HepG2 (cell line): ENCODE measurements around the gene GFPT2. TPM values are rescaled to one million over a fixed set of nuclear protein-coding genes. Genes with fewer than 3 reads are reported as not detected.

Source experiments
- ATAC-seq: fragments of 200-7000 bp; cut with Tn5 transposase; 3 replicates; pipeline ENCODE4 v1.9.1; 2020; ENCODE audit warnings: mild to moderate bottlenecking, moderate library complexity
- BruUV-seq: library from RNA; stranded (reverse); fragments of 400-500 nt; replicated peaks from 2 replicates; lab custom pipeline; 2021; lab: Mats Ljungman, UMichigan
- CTCF ChIA-PET: fragments of 300-600 bp; formaldehyde crosslinking; extraction: SDS; loops from one replicate; lab custom pipeline; 2021; ENCODE audit warnings: low total read pairs, inconsistent platforms, low intra/inter-chr PET ratio; lab: Yijun Ruan, JAX
- POLR2A ChIA-PET: fragments of 350-600 bp; sonication (Branson Sonifier 250); formaldehyde crosslinking; loops from one replicate; lab custom pipeline; 2020; ENCODE audit warnings: antibody characterized with exemption, inconsistent platforms; lab: Yijun Ruan, JAX
- DNase-seq: peaks from one replicate; pipeline ENCODE4 v3.0.0-alpha.2; 2015; ENCODE audit warnings: low spot score
- FAIRE-seq: peaks from 3 replicates; lab custom pipeline; 2011; peaks lifted over from hg19 to GRCh38; lab: Jason Lieb, UNC
- H2AFZ ChIP-seq: one replicate; pipeline ENCODE4 v1.6.1; 2011; ENCODE audit warnings: low read length, inconsistent platforms
- H3K27ac ChIP-seq: fragments of 300-600 bp; 3 replicates; pipeline ENCODE4 v1.8.0; 2011; ENCODE audit warnings: mixed run types, mild to moderate bottlenecking, mixed read lengths, low read length, inconsistent platforms; ENCODE audit not compliant: insufficient read depth; ENCODE audit errors: extremely low read length
- H3K27me3 ChIP-seq, 2 experiments: fragments of 200-600 bp in 1 of 2; 2 replicates in 1 of 2; 3 replicates in 1 of 2; pipeline versions ENCODE4 v1.6.0 to v1.8.0; 2011; ENCODE audit warnings: low read length in 2 of 2, mild to moderate bottlenecking in 2 of 2, moderate library complexity in 2 of 2, inconsistent platforms in 1 of 2; ENCODE audit not compliant: insufficient read depth in 2 of 2, control insufficient read depth in 1 of 2
- H3K36me3 ChIP-seq, 2 experiments: fragments of 200-600 bp in 1 of 2; replicated peaks in 1 of 2; 2 replicates in 1 of 2; 3 replicates in 1 of 2; pipeline versions ENCODE4 v1.5.1 to v1.8.0; 2011; ENCODE audit warnings: low read length in 2 of 2, inconsistent platforms in 1 of 2; ENCODE audit not compliant: insufficient read depth in 2 of 2, control insufficient read depth in 1 of 2
- H3K4me1 ChIP-seq: 2 replicates; pipeline ENCODE4 v1.5.1; 2012; ENCODE audit warnings: low read length, inconsistent platforms; ENCODE audit not compliant: insufficient read depth
- H3K4me2 ChIP-seq: 2 replicates; pipeline ENCODE4 v1.6.0; 2011; ENCODE audit warnings: low read depth, low read length, inconsistent platforms
- H3K4me3 ChIP-seq, 3 experiments: fragments of 200-600 bp in 1 of 3; sonication (generic), shearing (Covaris generic) in 1 of 3; replicated peaks in 1 of 3; 2 replicates each; pipeline ENCODE4 v1.5.1; 2011 to 2016; ENCODE audit warnings: low read length in 3 of 3, inconsistent platforms in 2 of 3, low read depth in 2 of 3, mild to moderate bottlenecking in 2 of 3, control low read depth in 1 of 3, mixed read lengths in 1 of 3; ENCODE audit not compliant: insufficient read depth in 1 of 3
- H3K79me2 ChIP-seq: one replicate; pipeline ENCODE4 v1.6.1; 2011; ENCODE audit warnings: low read length, inconsistent platforms; ENCODE audit not compliant: insufficient read depth
- H3K9ac ChIP-seq: 2 replicates; pipeline ENCODE4 v1.6.0; 2011; ENCODE audit warnings: mild to moderate bottlenecking, low read depth, low read length, inconsistent platforms; ENCODE audit not compliant: insufficient read depth
- H3K9me3 ChIP-seq: 2 replicates; pipeline ENCODE4 v1.5.1; 2012; ENCODE audit warnings: mild to moderate bottlenecking, low read length
- H4K20me1 ChIP-seq: 2 replicates; pipeline ENCODE4 v1.6.0; 2011; ENCODE audit warnings: inconsistent platforms, mild to moderate bottlenecking, low read length, moderate library complexity; ENCODE audit not compliant: insufficient read depth
- ARID3A ChIP-seq: IDR thresholded peaks from 2 replicates; pipeline ENCODE4 v1.6.1; 2012; ENCODE audit warnings: low read depth, low read length, improper control_type of control experiment
- EHMT2 ChIP-seq: fragments of 200-600 bp; sonication (generic); IDR thresholded peaks from 2 replicates; pipeline ENCODE4 v1.7.0; 2017; ENCODE audit warnings: antibody characterized with exemption, low read depth, low read length, borderline replicate concordance
- GMEB2 ChIP-seq: IDR thresholded peaks from 2 replicates; pipeline ENCODE4 v1.6.1; 2016; ENCODE audit warnings: missing biosample characterization, missing genetic modification reagents, low read depth
- MTERF4 ChIP-seq: sonication (generic); formaldehyde crosslinking; IDR thresholded peaks from 2 replicates; pipeline ENCODE4 v1.8.0; 2023; ENCODE audit warnings: mild to moderate bottlenecking, missing genetic modification reagents
- MTF1 ChIP-seq: sonication (generic); formaldehyde crosslinking; IDR thresholded peaks from 2 replicates; pipeline ENCODE4 v1.5.0; 2020; ENCODE audit warnings: missing genetic modification reagents
- NCOA2 ChIP-seq: sonication (generic); formaldehyde crosslinking; IDR thresholded peaks from 2 replicates; pipeline ENCODE4 v1.8.0; 2022; ENCODE audit warnings: inconsistent platforms
- PHF20 ChIP-seq: sonication (generic); formaldehyde crosslinking; IDR thresholded peaks from 2 replicates; pipeline ENCODE4 v1.5.0; 2020; ENCODE audit warnings: mild to moderate bottlenecking, missing genetic modification reagents
- SCMH1 ChIP-seq: sonication (generic); formaldehyde crosslinking; IDR thresholded peaks from 2 replicates; pipeline ENCODE4 v1.9.0; 2021; ENCODE audit warnings: missing genetic modification reagents, mild to moderate bottlenecking, borderline replicate concordance
- ZBTB34 ChIP-seq: sonication (generic); formaldehyde crosslinking; IDR thresholded peaks from 2 replicates; pipeline ENCODE4 v1.8.0; 2022; ENCODE audit warnings: mild to moderate bottlenecking, missing genetic modification reagents
- ZNF513 ChIP-seq: sonication (generic); formaldehyde crosslinking; conservative IDR thresholded peaks from 2 replicates; pipeline ENCODE4 v1.5.0; 2020; ENCODE audit warnings: missing genetic modification reagents
- ZNF7 ChIP-seq: IDR thresholded peaks from 2 replicates; pipeline ENCODE4 v1.6.1; 2016; ENCODE audit warnings: missing biosample characterization, missing genetic modification reagents
- ZNF773 ChIP-seq: sonication (generic); formaldehyde crosslinking; IDR thresholded peaks from 2 replicates; pipeline ENCODE4 v1.4.0; 2020; ENCODE audit warnings: missing genetic modification reagents, borderline replicate concordance
- ZNF784 ChIP-seq: sonication (generic); formaldehyde crosslinking; IDR thresholded peaks from 2 replicates; pipeline ENCODE4 v1.5.1; 2020; ENCODE audit warnings: missing genetic modification reagents, mild to moderate bottlenecking, borderline replicate concordance
- ZNF883 ChIP-seq: sonication (generic); formaldehyde crosslinking; IDR thresholded peaks from 2 replicates; pipeline ENCODE4 v1.5.1; 2020; ENCODE audit warnings: mild to moderate bottlenecking, missing genetic modification reagents; ENCODE audit errors: not compliant biosample characterization
- WGBS: methylation state at CpG from one replicate; pipeline ENCODE4 v1.1.6; 2017; ENCODE audit warnings: low lambda C conversion rate; 5-methylcytosine and 5-hydroxymethylcytosine counted together
- in situ Hi-C: cut with HindIII; loops from 2 replicates; pipeline ENCODE4 v1.10.0; 2017; ENCODE audit warnings: low pct_unique_long_range_greater_than_20kb; ENCODE audit not compliant: extremely low pct_ligation_motif_present
- intact Hi-C: fragments of 100-400 bp; cut with micrococcal nuclease; formaldehyde crosslinking; loops from one replicate; pipeline ENCODE4 v1.10.0; 2022; ENCODE audit not compliant: unreplicated experiment
- polyA plus RNA-seq, 8 experiments: library from polyadenylated mRNA; depleted of rRNA in 3 of 8; stranded (reverse) in 7 of 8; unstranded in 1 of 8; fragments of >200 nt; fragmentation: Illumina TruSeq in 4 of 8; extraction: Trizol in 4 of 8; gene quantifications; 2 replicates each; pipeline versions ENCODE4 v1.2.1 to v1.2.3, GENCODE V29; 2011 to 2016; ENCODE audit warnings: low read depth in 4 of 8, missing spikeins in 1 of 8, mixed read lengths in 1 of 8; ENCODE audit not compliant: insufficient read depth in 1 of 8
- total RNA-seq, 5 experiments: library from RNA; depleted of rRNA; stranded (reverse); fragments of >200 nt; fragmentation: Illumina TruSeq; extraction: Trizol; gene quantifications; 2 replicates each; pipeline ENCODE4 v1.2.3, GENCODE V29; 2016; ENCODE audit warnings: low read depth in 1 of 5

GFPT2 gene
- total and polyA plus RNA-seq, 2 of the 13 experiments (the other 11 are each of a cell fraction or from before 2014, with no cell fraction given), result 0.18 TPM

GRCh38 chr5:180284149-180284548 is 69.0 kb downstream of the GFPT2 start (continued):
- no peak for TF ChIP-seq ARID3A
- TF ChIP-seq, all 625 proteins: peak for 0

- WGBS, result 91% methylated on average over 10 of the region's 10 CpGs
- no peak for FAIRE-seq
- Histone ChIP-seq H3K9me3 (no peaks in the 10 kb centered on the region), H3K9ac (no peak overlapping the region), H3K79me2 (peaks cover 14% of the 10 kb centered on the region), H3K4me1 (peaks cover 14% of the 10 kb centered on the region), H3K4me2 (no peak overlapping the region), H4K20me1 (peaks cover 8% of the 10 kb centered on the region), H3K27ac (no peak overlapping the region), H3K4me3 (no peak overlapping the region), H2AFZ (no peak overlapping the region), H3K27me3 (no peaks in the 10 kb centered on the region), H3K36me3 (peaks cover 6 to 49% of the 10 kb centered on the region in 2 experiments)
- in situ Hi-C loops, result no loop called here
- no peak for DNase-seq
- no peak for TF ChIP-seq ZNF513 (CRISPR knock-in tag)
- TF ChIP-seq SCMH1 (CRISPR knock-in tag), result no peak
- no peak for TF ChIP-seq PHF20 (CRISPR knock-in tag)
- no peak for TF ChIP-seq ZNF7 (CRISPR knock-in tag)
- no peak for TF ChIP-seq GMEB2
- TF ChIP-seq ZNF883 (CRISPR knock-in tag), result no peak
- TF ChIP-seq ZNF784 (CRISPR knock-in tag), result no peak
- no peak for TF ChIP-seq EHMT2
- TF ChIP-seq MTERF4 (CRISPR knock-in tag), result no peak
- no peak for TF ChIP-seq NCOA2
- no peak for TF ChIP-seq ZNF773 (CRISPR knock-in tag)
- no peak for TF ChIP-seq MTF1 (CRISPR knock-in tag)
- TF ChIP-seq ZBTB34 (CRISPR knock-in tag), result no peak
- POLR2A ChIA-PET, result no interaction called here
- intact Hi-C loops, result no loop called here
- CTCF ChIA-PET, result no interaction called here
- BruUV-seq, result no TSS peak
- no peak for ATAC-seq
Measured at GRCh38 chr5:180283026-180283615, 70.0 kb downstream of the GFPT2 start.
